Embryonic facial prominence (tissue), 1 donor: Measurements from ENCODE around the gene ZNF394.

Experiments
- DNase-seq: peaks from one replicate; pipeline ENCODE4 v3.0.0-alpha.2; 2016; ENCODE audit errors: extremely low spot score

ZNF394 gene

DNA sequence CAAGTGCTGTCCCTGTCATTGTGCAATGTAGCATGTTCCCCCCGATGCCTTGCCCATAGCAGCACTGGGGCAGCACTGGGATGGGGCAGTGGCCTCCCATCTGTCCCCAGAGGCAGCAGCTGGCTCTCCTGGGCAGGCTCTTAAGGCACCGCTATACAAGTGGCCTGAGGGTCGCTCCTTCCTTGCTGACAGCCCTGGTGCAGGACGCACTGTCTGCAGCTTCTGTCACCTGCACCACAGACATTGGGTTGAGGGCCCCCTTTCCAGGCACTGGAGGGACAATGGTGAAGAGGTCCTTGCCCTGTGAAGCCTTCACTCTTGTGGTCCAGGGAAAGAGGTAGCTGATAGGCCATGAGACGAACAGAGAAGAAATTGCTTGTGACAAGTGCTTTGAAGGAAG, 50.8 kb downstream of the ZNF394 start:
- peak; percentile 70 for DNase-seq

DNA sequence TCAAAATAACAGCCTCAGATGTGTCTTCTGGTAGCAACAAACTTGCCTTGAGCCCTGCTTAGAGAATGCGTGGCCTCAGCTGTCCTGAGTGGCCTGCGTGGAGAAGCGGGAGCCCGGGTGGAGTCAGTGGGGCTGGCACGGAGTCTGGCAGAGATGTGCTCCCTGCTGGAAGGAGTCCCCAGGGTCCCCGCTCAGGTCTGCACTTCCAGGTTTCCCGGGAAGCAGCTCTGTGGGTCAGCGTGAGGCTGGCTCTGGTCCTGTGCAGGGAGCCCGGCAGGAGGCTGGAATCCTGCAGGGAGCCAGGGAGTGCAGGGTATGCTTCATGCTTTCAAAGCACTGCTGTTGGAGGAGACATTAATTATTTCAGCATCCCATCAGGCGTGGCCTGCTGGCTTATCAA, 51.2 kb downstream of the ZNF394 start:
- no peak for DNase-seq

DNA sequence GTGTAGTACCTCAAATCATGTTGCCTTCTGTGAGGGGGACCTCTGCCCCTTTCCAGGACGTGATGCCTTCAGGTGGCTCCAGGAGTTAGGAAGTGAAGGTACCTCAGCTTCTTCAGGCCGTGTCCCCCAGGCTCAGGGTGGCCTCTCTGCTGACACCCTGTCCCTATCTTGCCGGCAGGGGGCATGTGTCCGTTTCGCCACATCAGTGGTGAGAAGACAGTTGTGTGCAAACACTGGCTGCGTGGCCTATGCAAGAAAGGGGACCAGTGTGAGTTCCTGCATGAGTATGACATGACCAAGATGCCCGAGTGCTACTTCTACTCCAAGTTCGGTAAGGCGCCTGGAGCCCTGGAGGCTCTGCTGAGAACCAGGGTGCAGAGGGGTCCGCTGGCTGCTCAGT, 52.1 kb downstream of the ZNF394 start:
- no peak for DNase-seq

DNA sequence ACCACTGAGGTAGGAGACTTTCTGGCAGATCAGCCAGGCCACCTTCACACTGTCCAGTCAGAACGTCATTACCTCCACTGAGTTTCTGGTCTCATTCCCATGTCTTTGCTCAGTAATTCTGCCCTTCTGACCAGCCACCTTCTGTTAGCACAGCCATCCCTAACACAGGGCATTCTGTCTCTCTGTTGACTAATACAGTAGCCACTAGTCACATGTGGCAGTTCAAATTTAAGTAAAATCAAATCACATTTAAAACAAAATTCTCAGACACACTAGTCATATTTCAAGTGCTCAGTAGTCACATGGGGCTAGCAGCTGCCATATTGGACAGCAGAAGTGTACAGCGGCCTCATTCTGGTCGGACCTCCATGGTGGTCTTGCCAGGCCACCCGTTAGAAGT, 54.0 kb downstream of the ZNF394 start:
- DNase-seq, result no peak
